ACHN (cell line): ENCODE measurements around the gene RNPS1.
"Not testable (repeated sequence)": the region's sequence is repeated elsewhere in the genome, so short reads cannot be mapped to it uniquely, and the experiment has no call there.

Experiments used
- DNase-seq: peaks from one replicate; pipeline ENCODE4 v3.0.0-alpha.2; 2015
- in situ Hi-C: cut with HindIII; loops from 2 replicates; pipeline ENCODE4 v1.10.0; 2017; ENCODE audit warnings: low sequenced_read_pairs, low pct_ligation_motif_present, low pct_unique_long_range_greater_than_20kb

Gene RNPS1

DNA sequence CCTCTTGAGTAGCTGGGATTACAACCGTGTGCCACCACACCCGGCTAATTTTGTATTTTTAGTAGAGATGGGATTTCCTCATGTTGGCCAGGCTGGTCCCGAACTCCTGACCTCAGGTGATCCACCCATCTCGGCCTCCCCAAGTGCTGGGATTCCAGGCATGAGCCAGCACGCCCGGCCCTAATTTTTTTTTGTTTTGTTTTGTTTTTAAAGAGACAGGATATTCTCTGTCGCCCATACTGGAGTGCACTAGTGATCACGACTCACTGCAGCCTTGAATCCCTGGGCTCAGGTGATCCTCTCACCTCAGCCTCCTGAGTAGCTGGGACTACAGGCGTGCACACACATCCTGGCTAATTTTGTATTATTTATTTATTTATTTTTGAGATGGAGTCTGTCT is 27.6 kb downstream of the RNPS1 start:
- DNase-seq, in situ Hi-C loops: not testable (repeated sequence)

GRCh38 chr16:2238838-2239675 is 28.9 kb downstream of the RNPS1 start:
- no peak for DNase-seq
- in situ Hi-C loops = no loop called here

GRCh38 chr16:2238150-2238837 is 29.6 kb downstream of the RNPS1 start:
- in situ Hi-C loops = no loop called here

GRCh38 chr16:2237493-2238149 is 30.3 kb downstream of the RNPS1 start:
- no peak for DNase-seq
- in situ Hi-C loops = no loop called here

More at GRCh38 chr16:2238150-2238837, 29.6 kb downstream of the RNPS1 start:
- no peak for DNase-seq

GRCh38 chr16:2237102-2237482 is 30.8 kb downstream of the RNPS1 start:
- in situ Hi-C loops = no loop called here
- no peak for DNase-seq

- in situ Hi-C loops = no loop called here
- no peak for DNase-seq
Observed at GRCh38 chr16:2236337-2237101, 31.4 kb downstream of the RNPS1 start, which contains the start of gene DNASE1L2. Gene DNASE1L2, plus strand, starts transcription at chr16:2236444. Its CDS starts 373 bp downstream, at chr16:2236817.

DNA sequence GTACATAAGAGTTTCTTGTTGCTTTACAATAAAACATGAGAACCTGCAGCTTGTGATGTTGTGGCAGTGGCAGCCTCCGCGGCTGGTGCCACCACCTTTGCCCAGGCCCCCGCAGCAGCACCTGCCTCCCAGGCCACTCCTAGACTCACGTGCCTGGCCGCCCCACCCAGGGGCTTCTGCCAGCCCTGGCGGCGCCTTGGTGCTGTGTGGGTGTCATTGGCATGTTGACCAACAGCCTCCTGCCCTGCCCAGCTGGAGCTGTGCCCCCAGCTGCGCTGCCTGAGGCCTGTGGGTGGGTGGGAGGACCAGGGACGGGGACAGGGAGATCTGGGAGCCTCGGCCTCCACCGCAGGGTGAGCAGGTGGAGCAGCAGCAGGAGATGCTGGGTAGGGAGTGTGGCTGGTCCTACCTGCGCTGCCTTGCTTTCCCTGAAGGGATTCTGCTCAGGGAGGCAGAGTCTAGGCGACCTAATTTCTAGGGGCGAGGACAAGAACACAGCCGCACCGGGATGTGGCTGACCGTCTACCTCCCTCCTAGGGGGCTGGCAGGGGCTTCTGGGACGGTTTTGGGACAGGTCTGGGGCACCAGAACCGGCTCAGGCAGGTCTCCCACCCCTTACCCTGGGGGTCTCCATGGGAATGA is 32.1 kb downstream of the RNPS1 start:
- DNase-seq = no peak
- in situ Hi-C loops = no loop called here

GRCh38 chr16:2235234-2235651 is 32.7 kb downstream of the RNPS1 start:
- DNase-seq = no peak
- in situ Hi-C loops = no loop called here

DNA sequence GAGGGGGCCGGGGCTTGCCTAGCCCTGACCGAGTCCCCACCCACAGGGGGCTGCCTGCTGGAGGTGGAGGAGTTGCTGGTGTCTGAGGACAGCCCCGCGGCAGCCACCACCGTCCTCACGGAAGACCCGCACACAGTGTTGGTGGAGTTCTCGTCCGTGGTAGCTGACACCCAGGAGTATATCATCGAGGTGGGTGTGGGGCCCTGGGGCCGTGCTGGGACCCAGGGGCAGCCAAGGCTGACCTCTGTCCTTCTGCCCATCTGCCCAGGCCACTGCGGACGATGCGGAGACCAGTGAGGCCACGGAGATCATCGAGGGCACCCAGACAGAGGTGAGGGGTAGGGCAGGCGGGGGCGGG is 33.1 kb downstream of the RNPS1 start:
- DNase-seq = no peak
- in situ Hi-C loops = no loop called here

DNA sequence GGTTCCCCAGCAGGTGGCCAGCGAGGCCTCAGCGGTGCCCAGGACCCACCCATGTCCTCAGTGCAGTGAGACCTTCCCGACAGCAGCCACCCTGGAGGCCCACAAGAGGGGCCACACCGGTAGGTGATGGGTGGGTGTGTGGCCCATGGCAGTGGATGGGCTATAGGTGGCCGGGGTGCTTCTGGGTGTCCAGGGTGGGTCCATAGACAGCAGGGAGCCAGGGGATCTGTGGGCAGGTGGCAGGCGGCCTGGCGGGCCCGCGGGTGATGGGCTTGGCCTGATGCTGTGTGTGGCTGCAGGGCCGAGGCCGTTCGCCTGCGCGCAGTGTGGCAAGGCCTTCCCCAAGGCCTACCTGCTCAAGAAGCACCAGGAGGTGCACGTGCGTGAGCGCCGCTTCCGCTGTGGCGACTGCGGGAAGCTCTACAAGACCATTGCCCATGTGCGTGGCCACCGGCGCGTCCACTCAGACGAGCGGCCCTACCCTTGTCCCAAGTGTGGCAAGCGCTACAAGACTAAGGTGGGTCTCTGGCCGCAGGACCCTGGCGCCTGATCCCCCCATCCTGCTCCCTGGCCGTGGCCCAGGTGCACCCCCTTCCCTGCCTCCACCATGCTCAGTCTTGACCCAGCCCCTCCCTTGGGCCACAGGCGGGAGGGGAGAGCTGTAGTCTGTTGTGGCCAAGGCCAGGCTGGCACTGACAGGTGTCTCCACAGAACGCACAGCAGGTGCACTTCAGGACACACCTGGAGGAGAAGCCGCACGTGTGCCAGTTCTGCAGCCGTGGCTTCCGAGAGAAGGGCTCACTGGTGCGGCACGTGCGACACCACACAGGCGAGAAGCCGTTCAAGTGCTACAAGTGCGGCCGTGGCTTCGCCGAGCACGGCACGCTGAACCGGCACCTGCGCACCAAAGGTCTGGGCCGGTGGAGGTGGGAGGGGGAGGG is 33.8 kb downstream of the RNPS1 start:
- in situ Hi-C loops = no loop called here
- DNase-seq = no peak

GRCh38 chr16:2233046-2233775 is 34.7 kb downstream of the RNPS1 start:
- in situ Hi-C loops = no loop called here
- DNase-seq = no peak

DNA sequence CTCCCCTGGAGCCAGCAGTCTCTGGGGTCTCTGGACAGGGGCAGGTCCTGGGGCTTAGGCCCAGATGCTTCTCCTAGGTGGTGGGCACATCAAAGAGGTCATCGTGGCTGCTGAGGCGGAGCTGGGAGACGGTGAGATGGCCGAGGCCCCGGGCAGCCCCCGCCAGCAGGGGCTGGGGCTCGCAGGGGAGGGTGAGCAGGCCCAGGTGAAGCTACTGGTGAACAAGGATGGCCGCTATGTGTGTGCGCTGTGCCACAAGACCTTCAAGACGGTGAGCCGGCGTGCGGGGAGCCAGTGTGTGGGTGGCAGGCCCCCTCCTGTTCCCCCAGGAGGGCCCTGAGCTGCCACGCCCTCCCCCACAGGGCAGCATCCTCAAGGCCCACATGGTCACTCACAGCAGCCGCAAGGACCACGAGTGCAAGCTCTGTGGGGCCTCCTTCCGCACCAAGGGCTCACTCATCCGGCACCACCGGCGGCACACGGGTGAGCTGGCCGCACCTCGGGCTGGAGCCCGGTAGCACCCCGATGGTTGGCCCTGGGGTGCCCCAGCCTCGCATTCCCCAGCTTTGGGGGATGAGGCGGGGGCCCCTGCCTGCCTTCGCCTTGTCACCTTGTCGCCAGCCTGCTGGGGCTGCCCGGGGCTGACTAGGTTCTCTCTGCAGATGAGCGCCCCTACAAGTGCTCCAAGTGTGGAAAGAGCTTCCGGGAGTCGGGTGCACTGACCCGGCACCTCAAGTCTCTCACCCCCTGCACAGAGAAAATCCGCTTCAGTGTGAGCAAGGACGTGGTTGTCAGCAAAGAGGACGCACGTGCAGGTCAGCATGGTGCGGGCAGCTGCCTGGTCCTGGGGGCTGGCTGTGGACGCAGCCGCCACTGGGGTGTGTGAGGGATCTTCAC is 35.6 kb downstream of the RNPS1 start:
- in situ Hi-C loops = no loop called here
- no peak for DNase-seq

DNA sequence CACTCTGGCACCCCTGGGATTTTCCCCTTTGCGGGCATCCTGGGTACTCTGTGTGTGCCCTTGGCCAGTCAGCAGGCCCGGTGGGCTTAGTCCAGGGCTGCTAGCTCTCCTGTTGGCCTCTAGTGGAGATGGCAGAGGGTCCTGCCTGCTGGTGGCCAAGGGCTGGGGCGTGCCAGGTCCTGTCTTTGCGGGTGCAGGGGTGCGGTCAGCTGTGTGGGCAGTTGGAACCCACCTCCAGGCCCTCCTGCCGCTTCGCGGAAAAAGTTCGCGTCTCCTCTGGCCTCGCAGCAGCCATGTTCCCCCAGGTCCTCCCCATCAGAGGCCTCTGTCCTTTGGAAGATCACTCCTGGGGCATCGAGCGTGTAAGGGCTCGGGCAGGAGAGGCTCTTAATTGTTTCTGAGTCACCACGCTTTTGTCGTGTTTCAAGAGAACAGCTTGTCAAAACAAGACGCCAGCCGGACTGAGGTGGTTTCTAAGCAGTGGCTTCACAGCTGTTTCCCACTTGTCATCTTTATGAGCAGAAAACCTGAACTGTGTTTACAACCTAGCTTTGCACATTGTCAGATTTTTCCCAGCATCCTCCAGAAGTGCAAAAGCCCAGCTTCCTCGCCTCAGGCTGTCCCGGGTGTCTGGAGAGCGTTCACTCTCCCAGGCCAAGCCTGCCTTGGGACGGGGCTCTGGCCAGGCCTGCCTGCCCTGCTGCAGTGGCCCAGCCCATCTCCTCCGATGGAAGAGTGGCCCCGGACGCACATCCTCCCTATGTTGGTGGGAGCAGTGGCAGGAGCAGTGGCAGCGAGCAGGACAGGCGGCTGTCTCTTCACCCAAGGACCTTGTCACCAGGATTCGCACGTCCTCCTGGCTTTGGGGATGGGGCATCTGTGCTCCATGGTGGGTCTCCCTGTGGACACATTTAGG is 36.7 kb downstream of the RNPS1 start:
- in situ Hi-C loops = no loop called here
- DNase-seq = no peak

DNA sequence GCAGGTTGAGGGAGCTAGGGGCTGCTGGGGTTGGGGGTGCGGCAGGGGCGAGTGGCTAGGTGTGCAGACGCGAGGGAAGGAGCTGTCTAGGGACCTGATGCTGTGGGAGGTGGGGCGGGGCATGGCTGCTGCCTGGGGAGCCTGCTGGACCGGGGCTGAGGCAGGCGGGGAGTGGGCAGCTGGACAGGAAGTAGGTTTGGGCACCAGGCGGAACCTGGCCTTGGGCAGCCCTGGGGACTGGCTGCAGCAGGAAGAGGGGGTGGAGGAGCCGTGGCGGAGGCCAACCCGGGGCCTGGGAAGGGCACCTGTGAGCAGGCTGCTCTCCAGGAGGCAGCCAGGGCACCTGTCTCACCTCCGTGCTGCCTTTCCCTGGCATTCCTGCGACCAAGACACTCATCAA is 37.5 kb downstream of the RNPS1 start:
- in situ Hi-C loops = no loop called here
- no peak for DNase-seq
